Keratinocyte (primary cell): ENCODE results near the gene HUS1. TPM values are rescaled to one million over a fixed set of nuclear protein-coding genes. Genes with fewer than 3 reads are reported as not detected.

Source experiments
- DNase-seq: peaks from one replicate; pipeline ENCODE4 v3.0.0-alpha.2; 2011; ENCODE audit warnings: low read depth, missing footprints, low spot score
- FAIRE-seq: peaks from 2 replicates; lab custom pipeline; 2011; peaks lifted over from hg19 to GRCh38; lab: Jason Lieb, UNC
- H2AFZ ChIP-seq: 2 replicates; pipeline ENCODE4 v1.6.0; 2012; ENCODE audit warnings: low read length, control low read depth, inconsistent platforms; ENCODE audit not compliant: control insufficient read depth
- H3K27ac ChIP-seq: 2 replicates; pipeline ENCODE4 v1.5.1; 2011; ENCODE audit warnings: low read length; ENCODE audit not compliant: control insufficient read depth, insufficient read depth
- H3K27me3 ChIP-seq: 3 replicates; pipeline ENCODE4 v1.6.0; 2011; ENCODE audit warnings: low read length; ENCODE audit not compliant: control insufficient read depth, insufficient read depth; ENCODE audit errors: extremely low read depth
- H3K36me3 ChIP-seq, 2 experiments: 2 replicates in 1 of 2; 3 replicates in 1 of 2; pipeline ENCODE4 v1.5.1; 2011; ENCODE audit warnings: low read length in 2 of 2, mild to moderate bottlenecking in 1 of 2; ENCODE audit not compliant: control insufficient read depth in 2 of 2, insufficient read depth in 2 of 2; ENCODE audit errors: extremely low read depth in 1 of 2
- H3K4me1 ChIP-seq: 3 replicates; pipeline ENCODE4 v1.5.1; 2011; ENCODE audit warnings: low read length; ENCODE audit not compliant: control insufficient read depth, insufficient read depth; ENCODE audit errors: extremely low read depth
- H3K4me2 ChIP-seq: 3 replicates; pipeline ENCODE4 v1.6.0; 2011; ENCODE audit warnings: low read depth, low read length; ENCODE audit not compliant: control insufficient read depth, insufficient read depth; ENCODE audit errors: extremely low read depth
- H3K4me3 ChIP-seq, 3 experiments: fragments of 200-600 bp in 1 of 3; sonication (generic) in 1 of 3; 2 replicates in 2 of 3; 3 replicates in 1 of 3; pipeline ENCODE4 v1.5.1; 2011 to 2016; ENCODE audit warnings: low read length in 3 of 3, mild to moderate bottlenecking in 3 of 3, control low read depth in 2 of 3, inconsistent platforms in 1 of 3, low read depth in 1 of 3, mixed read lengths in 1 of 3, mixed run types in 1 of 3, moderate library complexity in 1 of 3; ENCODE audit not compliant: control insufficient read depth in 2 of 3, insufficient read depth in 2 of 3; ENCODE audit errors: extremely low read depth in 1 of 3
- H3K79me2 ChIP-seq: 2 replicates; pipeline ENCODE4 v1.6.0; 2012; ENCODE audit warnings: low read length; ENCODE audit not compliant: control insufficient read depth, insufficient read depth
- H3K9ac ChIP-seq: 3 replicates; pipeline ENCODE4 v1.6.0; 2011; ENCODE audit warnings: low read length; ENCODE audit not compliant: control insufficient read depth, insufficient read depth; ENCODE audit errors: extremely low read depth
- H3K9me1 ChIP-seq: 3 replicates; pipeline ENCODE4 v1.6.0; 2011; ENCODE audit warnings: low read length; ENCODE audit not compliant: control insufficient read depth, insufficient read depth; ENCODE audit errors: extremely low read depth
- H3K9me3 ChIP-seq: 2 replicates; pipeline ENCODE4 v1.5.1; 2012; ENCODE audit warnings: low read depth, low read length; ENCODE audit not compliant: control insufficient read depth
- H4K20me1 ChIP-seq: 3 replicates; pipeline ENCODE4 v1.6.0; 2011; ENCODE audit warnings: low read length; ENCODE audit not compliant: control insufficient read depth, insufficient read depth; ENCODE audit errors: extremely low read depth
- EZH2 ChIP-seq: IDR thresholded peaks from one replicate; pipeline ENCODE4 v1.6.1; 2012; ENCODE audit warnings: inconsistent platforms, mild to moderate bottlenecking, low read length, moderate library complexity
- dilution Hi-C: fragments of 300-500 bp; cut with MboI; formaldehyde crosslinking; loops from one replicate; pipeline ENCODE4 v1.7.0; 2020; ENCODE audit warnings: low sequenced_read_pairs; ENCODE audit not compliant: extremely low pct_ligation_motif_present
- polyA plus RNA-seq, 5 experiments: library from polyadenylated mRNA; depleted of rRNA in 3 of 5; stranded (reverse) in 3 of 5; stranded (forward) in 1 of 5; unstranded in 1 of 5; fragments of >200 nt; gene quantifications; 1 replicate in 1 of 5; 2 replicates in 3 of 5; 3 replicates in 1 of 5; pipeline versions ENCODE4 v1.2.1 to v1.2.3, GENCODE V29; 2011 to 2012; ENCODE audit warnings: missing spikeins in 2 of 5, low read depth in 1 of 5, low replicate concordance in 1 of 5
- TF ChIP-seq, protein P1 (sequence below), 3 experiments: IDR thresholded peaks in 1 of 3; conservative IDR thresholded peaks in 1 of 3; optimal IDR thresholded peaks in 1 of 3; 2 replicates in 2 of 3; 3 replicates in 1 of 3; pipeline versions ENCODE3 to v1.5.1; 2011; ENCODE audit warnings: low read length in 3 of 3, mild to moderate bottlenecking in 3 of 3, moderate library complexity in 2 of 3, control low read depth in 1 of 3, inconsistent platforms in 1 of 3; ENCODE audit not compliant: insufficient read depth in 2 of 3; ENCODE audit errors: extremely low read depth in 1 of 3

The HUS1 gene
- polyA plus RNA-seq, 1 donor (not counting 4 experiments of a cell fraction or from before 2014, with no cell fraction given) = 36.3 TPM

DNA sequence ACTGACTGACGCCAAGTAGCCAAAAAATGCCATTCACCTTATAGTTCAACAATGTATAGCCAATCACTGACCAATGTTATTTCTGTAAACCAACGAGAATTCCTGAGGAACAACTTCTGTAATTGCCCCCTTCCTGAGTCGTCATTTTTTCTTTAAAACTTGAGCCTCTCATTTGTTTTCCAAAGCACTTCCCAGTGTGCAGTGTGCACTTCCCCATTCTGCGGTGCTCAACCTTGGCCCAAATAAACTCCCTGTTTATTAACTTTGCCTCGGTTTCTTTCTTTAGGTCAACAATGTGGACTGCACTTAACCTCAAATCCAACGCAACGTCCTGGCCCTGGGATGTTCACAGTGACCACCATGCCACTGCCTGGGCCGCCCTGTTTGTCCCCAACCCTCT, 46.2 kb downstream of the HUS1 start:
- no peak for TF ChIP-seq EZH2
- TF ChIP-seq, protein P1, sequence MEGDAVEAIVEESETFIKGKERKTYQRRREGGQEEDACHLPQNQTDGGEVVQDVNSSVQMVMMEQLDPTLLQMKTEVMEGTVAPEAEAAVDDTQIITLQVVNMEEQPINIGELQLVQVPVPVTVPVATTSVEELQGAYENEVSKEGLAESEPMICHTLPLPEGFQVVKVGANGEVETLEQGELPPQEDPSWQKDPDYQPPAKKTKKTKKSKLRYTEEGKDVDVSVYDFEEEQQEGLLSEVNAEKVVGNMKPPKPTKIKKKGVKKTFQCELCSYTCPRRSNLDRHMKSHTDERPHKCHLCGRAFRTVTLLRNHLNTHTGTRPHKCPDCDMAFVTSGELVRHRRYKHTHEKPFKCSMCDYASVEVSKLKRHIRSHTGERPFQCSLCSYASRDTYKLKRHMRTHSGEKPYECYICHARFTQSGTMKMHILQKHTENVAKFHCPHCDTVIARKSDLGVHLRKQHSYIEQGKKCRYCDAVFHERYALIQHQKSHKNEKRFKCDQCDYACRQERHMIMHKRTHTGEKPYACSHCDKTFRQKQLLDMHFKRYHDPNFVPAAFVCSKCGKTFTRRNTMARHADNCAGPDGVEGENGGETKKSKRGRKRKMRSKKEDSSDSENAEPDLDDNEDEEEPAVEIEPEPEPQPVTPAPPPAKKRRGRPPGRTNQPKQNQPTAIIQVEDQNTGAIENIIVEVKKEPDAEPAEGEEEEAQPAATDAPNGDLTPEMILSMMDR (optimal IDR thresholded peaks at IDR 0.05 in 1 of 3, IDR thresholded peaks at IDR 0.05 in 1 of 3, conservative IDR thresholded peaks at IDR 0.05 in 1 of 3; ENCODE audit: extremely low read depth in 1 of 3, insufficient read depth in 2 of 3, low read length in 3 of 3) = no peak
- no peaks in the 10 kb centered on the region for H3K79me2 ChIP-seq
- H3K27ac ChIP-seq = no peak overlapping the region
- no peaks in the 10 kb centered on the region for H3K27me3 ChIP-seq
- FAIRE-seq (no peak), DNase-seq (no peak)
- dilution Hi-C loops = no loop called here
- no peaks in the 10 kb centered on the region for H3K9me1 ChIP-seq
- H2AFZ ChIP-seq = no peak overlapping the region
- no peak overlapping the region for H3K4me3 ChIP-seq
- no peak overlapping the region for H3K9ac ChIP-seq
- H3K4me2 ChIP-seq = no peak overlapping the region
- H4K20me1 ChIP-seq = no peaks in the 10 kb centered on the region
- no peaks in the 10 kb centered on the region for H3K9me3 ChIP-seq
- H3K36me3 ChIP-seq = no peaks in the 10 kb centered on the region
- no peaks in the 10 kb centered on the region for H3K4me1 ChIP-seq

DNA sequence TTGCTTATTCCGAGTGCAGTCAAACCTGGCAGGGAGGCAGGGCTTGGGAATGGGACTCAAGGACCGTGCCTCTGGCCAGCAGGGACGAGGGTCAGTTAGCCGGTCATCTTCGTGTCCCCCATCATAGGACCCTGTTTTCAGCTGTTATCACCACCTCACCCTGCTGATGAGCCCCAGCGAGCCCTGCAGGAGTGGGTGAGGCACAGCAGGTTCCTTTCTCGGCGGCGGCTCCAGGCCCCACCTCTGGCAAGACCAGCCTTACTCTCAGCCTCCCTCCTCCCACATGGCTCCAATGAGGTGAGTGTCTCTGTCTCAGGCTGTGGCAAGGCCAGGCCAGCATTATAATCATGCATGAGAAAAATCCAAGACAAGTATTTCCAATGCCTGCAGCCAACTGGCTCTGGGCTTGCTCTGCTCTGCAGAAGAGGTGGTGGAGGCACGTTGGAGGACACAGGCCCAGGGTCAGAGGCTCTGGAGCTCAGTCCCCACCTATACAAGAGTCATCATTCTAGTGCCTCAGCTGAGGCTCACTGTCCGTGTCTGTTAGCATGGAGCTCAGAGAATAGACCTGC, 46.9 kb downstream of the HUS1 start:
- H3K27ac ChIP-seq = no peak overlapping the region
- H3K36me3 ChIP-seq = no peaks in the 10 kb centered on the region
- H3K79me2 ChIP-seq = no peaks in the 10 kb centered on the region
- no peaks in the 10 kb centered on the region for H4K20me1 ChIP-seq
- H3K4me1 ChIP-seq = no peaks in the 10 kb centered on the region
- H3K27me3 ChIP-seq = no peaks in the 10 kb centered on the region
- dilution Hi-C loops = no loop called here
- FAIRE-seq (no peak), DNase-seq (no peak)
- H3K9me3 ChIP-seq = no peaks in the 10 kb centered on the region
- H2AFZ ChIP-seq = no peak overlapping the region
- no peak overlapping the region for H3K4me3 ChIP-seq
- H3K9me1 ChIP-seq = no peaks in the 10 kb centered on the region
- H3K9ac ChIP-seq = no peak overlapping the region
- H3K4me2 ChIP-seq = no peak overlapping the region
- TF ChIP-seq EZH2 = no peak
- TF ChIP-seq, protein P1 (optimal IDR thresholded peaks at IDR 0.05 in 1 of 3, IDR thresholded peaks at IDR 0.05 in 1 of 3, conservative IDR thresholded peaks at IDR 0.05 in 1 of 3; ENCODE audit: extremely low read depth in 1 of 3, insufficient read depth in 2 of 3, low read length in 3 of 3) = no peak
